AML-193 (cell line): Measurements from ENCODE around the gene STYK1.
"Not testable (repeated sequence)": the region's sequence is repeated elsewhere in the genome, so short reads cannot be mapped to it uniquely, and the experiment has no call there.

ENCODE experiments used
- DNase-seq, 2 experiments: peaks; one replicate each; lab custom pipeline; 2025; lab: John Stamatoyannopoulos, UW

STYK1 gene

GRCh38 chr12:10688042-10688441 is 14.2 kb upstream of the STYK1 start:
- no peak for DNase-seq

- no peak for DNase-seq
These were observed 1.5 kb downstream of the STYK1 start for GRCh38 chr12:10672231-10672868.

- DNase-seq = no peak
These were observed 4.3 kb downstream of the STYK1 start for GRCh38 chr12:10669533-10669932.

GRCh38 chr12:10668526-10668925 is 5.3 kb downstream of the STYK1 start:
- no peak for DNase-seq

GRCh38 chr12:10667581-10667980 is 6.3 kb downstream of the STYK1 start:
- no peak for DNase-seq

GRCh38 chr12:10664499-10664898 is 9.4 kb downstream of the STYK1 start:
- no peak for DNase-seq

GRCh38 chr12:10663869-10664268 is 10.0 kb downstream of the STYK1 start:
- no peak for DNase-seq

GRCh38 chr12:10661338-10661737 is 12.5 kb downstream of the STYK1 start:
- no peak for DNase-seq

GRCh38 chr12:10654003-10654402 is 19.8 kb downstream of the STYK1 start:
- no peak for DNase-seq

- DNase-seq = no peak
These were observed 21.7 kb downstream of the STYK1 start for GRCh38 chr12:10652192-10652591.

- DNase-seq = not testable (repeated sequence)
These were observed 27.3 kb downstream of the STYK1 start for GRCh38 chr12:10646576-10646975.

GRCh38 chr12:10645910-10646309 is 27.9 kb downstream of the STYK1 start:
- DNase-seq = no peak

- no peak for DNase-seq
These were observed 31.9 kb downstream of the STYK1 start for GRCh38 chr12:10641735-10642500.

- DNase-seq = no peak
These were observed 35.1 kb downstream of the STYK1 start for GRCh38 chr12:10638728-10639127.

GRCh38 chr12:10636611-10637010 is 37.2 kb downstream of the STYK1 start:
- DNase-seq = no peak

GRCh38 chr12:10636124-10636523 is 37.7 kb downstream of the STYK1 start:
- DNase-seq = no peak

- DNase-seq = no peak
These were observed 38.5 kb downstream of the STYK1 start for GRCh38 chr12:10635306-10635705.

GRCh38 chr12:10634427-10634826 is 39.4 kb downstream of the STYK1 start:
- no peak for DNase-seq

- no peak for DNase-seq
These were observed 40.3 kb downstream of the STYK1 start for GRCh38 chr12:10633541-10633940.

GRCh38 chr12:10632226-10632625 is 41.6 kb downstream of the STYK1 start:
- DNase-seq = no peak

GRCh38 chr12:10624605-10625004 is 49.2 kb downstream of the STYK1 start:
- DNase-seq = no peak

GRCh38 chr12:10623131-10623530 is 50.7 kb downstream of the STYK1 start:
- no peak for DNase-seq

- no peak for DNase-seq
These were observed 52.6 kb downstream of the STYK1 start for GRCh38 chr12:10621278-10621677.
